NCI-H69 (cell line): ENCODE measurements around the gene TM4SF18.
"Not testable (repeated sequence)": the region's sequence is repeated elsewhere in the genome, so short reads cannot be mapped to it uniquely, and the experiment has no call there.

Experiments
- DNase-seq: peaks from one replicate; lab custom pipeline; 2025; lab: John Stamatoyannopoulos, UW

Gene TM4SF18

GRCh38 chr3:149368674-149369497, 35.5 kb upstream of the TM4SF18 start:
- DNase-seq = peak; percentile 83

- DNase-seq = peak; percentile 54
Measured at GRCh38 chr3:149368201-149368673, 34.8 kb upstream of the TM4SF18 start.

GRCh38 chr3:149366941-149367840, 33.8 kb upstream of the TM4SF18 start:
- DNase-seq = peak; percentile 69

- DNase-seq = peak; percentile 81
Measured at GRCh38 chr3:149366031-149366430, 32.6 kb upstream of the TM4SF18 start.

DNA sequence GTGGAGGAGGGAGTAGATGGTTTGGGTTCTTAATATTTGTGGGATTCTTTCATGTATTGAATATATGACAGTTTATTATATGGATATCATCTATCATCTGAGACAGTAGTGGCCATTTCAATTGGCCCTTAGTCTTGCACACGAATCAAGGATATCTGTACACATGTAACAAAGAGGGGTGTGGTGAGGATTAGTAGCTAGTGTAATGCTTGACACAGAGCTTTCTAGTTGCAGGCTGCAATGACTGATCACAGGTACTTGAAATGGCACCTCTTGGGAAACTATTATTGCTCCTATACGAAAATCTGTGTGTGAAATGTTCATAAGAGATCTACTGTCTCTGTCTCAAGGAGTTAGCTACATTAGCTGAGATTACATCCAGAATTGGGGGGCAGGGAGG, 31.2 kb upstream of the TM4SF18 start:
- DNase-seq = no peak

DNA sequence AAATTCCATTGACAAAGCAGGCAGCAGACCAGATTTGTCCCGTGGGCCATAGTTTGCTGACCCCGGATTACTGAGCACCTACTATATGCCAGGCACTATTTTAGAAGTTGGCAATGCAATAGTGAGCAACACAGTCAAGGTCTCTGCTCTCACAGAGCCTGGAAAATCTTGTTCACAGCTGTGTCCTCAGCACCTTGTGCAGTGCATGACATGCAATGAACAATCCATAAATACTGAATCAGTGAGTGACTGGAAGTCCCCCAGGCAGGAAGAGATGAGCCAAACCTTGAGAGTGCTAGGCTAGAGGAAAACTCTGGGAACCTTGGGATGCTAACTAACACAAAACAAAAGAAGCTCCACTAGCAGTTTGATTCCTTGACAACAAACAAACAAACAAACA, 29.6 kb upstream of the TM4SF18 start:
- no peak for DNase-seq

DNA sequence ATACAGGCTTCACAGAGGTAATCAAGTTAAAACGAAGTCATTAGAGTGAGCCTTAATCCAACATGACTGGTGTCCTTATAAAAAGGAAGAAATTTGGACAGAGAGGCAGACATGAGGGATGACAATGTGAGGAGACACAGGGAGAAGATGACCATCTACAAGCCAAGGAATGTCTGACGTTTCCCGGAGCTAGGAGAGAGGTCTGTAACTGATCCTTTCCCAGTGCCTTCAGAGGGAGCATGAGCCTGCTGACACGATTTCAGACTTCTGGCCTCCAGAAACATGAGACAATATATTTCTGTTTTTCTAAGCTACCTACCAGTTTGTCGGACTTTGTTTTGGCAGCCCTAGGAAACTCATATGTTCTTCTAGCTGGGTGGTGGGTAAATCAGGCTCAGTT, 28.9 kb upstream of the TM4SF18 start:
- DNase-seq = no peak

DNA sequence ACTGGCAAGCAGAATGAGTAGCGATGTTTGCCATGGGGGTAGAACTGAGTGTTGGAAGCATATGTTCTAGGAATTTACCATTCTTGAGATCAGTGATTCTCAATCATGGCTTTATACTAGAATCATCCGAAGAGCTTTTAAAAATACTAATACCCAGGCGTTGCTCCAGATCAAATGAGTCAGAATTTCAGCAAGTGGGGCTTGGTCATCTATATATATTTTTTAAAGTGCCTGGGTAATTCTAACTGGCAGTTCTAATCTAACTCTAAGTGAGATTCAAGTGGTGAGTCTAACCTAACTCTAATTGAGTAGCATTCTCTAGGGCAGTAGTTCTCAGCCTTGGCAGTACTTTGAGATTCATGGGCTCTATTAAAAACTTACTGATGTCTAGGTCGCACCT, 23.2 kb upstream of the TM4SF18 start:
- DNase-seq = no peak

GRCh38 chr3:149356044-149356592, 22.7 kb upstream of the TM4SF18 start:
- DNase-seq = no peak

DNA sequence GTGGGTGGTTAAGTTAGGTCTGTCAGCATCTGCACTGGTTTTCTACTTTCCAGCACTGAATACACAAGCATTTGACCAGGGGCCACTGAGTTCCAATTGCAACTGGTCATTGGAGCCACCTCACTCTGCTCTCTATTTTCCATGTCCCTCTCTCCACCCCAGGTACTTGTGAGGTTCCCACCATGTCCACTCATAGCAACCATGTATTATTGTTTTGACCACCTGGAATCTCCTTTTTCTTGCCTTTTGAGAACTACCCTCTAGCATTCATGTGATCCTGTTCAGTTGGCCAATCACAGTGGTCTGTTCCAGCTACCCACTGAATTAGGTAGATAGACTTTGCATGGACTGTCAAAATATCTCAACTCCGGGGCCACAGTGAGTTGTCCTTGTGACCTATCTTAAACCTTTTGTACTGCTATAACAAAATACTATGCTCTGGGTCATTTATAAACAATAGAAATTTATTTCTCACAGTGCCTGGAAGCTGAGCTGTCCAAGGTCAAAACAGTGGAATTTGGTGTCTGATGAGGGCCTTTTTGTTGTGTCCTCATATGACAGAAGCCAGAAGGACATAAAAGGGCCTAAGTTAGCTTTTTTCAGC, 20.2 kb upstream of the TM4SF18 start:
- no peak for DNase-seq

DNA sequence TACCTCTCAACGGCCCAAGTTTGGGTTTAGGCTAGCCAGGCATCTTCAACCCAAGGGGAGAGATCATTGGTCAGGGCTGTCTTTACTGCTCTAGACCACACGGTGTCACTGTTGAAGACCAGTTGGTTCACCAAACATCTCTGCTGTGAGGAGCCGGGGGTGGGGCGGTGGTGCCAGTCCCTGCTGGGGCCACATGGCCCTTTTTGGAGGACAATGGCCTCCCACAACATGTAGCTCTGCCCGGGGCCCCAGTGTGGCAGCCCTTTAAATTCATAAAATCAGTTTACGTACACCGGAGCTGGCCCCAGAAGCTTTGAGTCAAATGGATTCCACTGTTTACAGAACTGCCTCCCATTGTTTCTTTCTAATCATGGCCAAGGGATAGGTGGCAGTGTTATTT, 19.1 kb upstream of the TM4SF18 start:
- DNase-seq = peak; percentile 79

- DNase-seq = peak; percentile 16
Measured at GRCh38 chr3:149343951-149344350, 10.5 kb upstream of the TM4SF18 start.

GRCh38 chr3:149342413-149343380, 9.3 kb upstream of the TM4SF18 start:
- DNase-seq = no peak

GRCh38 chr3:149340310-149340933, 7.0 kb upstream of the TM4SF18 start:
- peak; percentile 86 for DNase-seq

GRCh38 chr3:149339931-149340309, 6.5 kb upstream of the TM4SF18 start:
- DNase-seq = peak; percentile 88

GRCh38 chr3:149337486-149337885, 4.0 kb upstream of the TM4SF18 start:
- not testable (repeated sequence) for DNase-seq

DNA sequence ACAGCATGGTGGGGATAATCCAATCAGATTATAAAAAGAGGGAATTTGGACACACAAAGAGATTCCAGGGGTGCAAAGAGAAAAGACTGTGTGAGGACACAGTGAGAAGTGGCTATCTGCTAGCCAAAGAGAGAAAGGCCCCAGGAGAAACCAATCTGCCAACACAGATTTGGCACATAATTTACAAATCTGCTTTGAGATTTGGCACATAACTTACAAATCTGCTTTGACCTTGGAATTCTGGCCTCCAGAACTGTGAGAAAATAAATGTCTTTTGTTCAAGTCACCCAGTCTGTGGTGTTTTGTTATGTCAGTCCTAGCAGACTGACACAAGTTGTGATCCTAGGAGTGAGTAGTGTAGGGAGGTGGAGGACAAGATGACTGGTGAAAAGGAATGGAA, 3.5 kb upstream of the TM4SF18 start:
- no peak for DNase-seq

GRCh38 chr3:149332771-149333170, 665 bp downstream of the TM4SF18 start:
- DNase-seq = no peak

GRCh38 chr3:149332227-149332765, 1.1 kb downstream of the TM4SF18 start:
- no peak for DNase-seq

GRCh38 chr3:149331396-149331795, 2.0 kb downstream of the TM4SF18 start:
- no peak for DNase-seq
